A549 (cell line): ENCODE measurements around the gene FBXW5. TPM values are rescaled to one million over a fixed set of nuclear protein-coding genes. Genes with fewer than 3 reads are reported as not detected.

Experiments
- ATAC-seq, 2 experiments: fragments of 200-7000 bp in 1 of 2; fragments of >200 bp in 1 of 2; cut with Nextera tagmentation in 1 of 2; cut with Tn5 transposase in 1 of 2; 3 replicates each; pipeline versions ENCODE4 v1.8.0 to v1.9.1; 2018 to 2020; ENCODE audit warnings: mild to moderate bottlenecking in 1 of 2, moderate library complexity in 1 of 2
- CTCF ChIA-PET: fragments of 300-600 bp; sonication (Branson Sonifier 250); formaldehyde crosslinking; extraction: SDS; loops from one replicate; lab custom pipeline; 2021; ENCODE audit warnings: antibody characterized with exemption, inconsistent platforms; lab: Yijun Ruan, JAX
- POLR2A ChIA-PET: fragments of 350-600 bp; formaldehyde crosslinking; extraction: SDS; loops from one replicate; lab custom pipeline; 2021; ENCODE audit warnings: antibody characterized with exemption, inconsistent platforms; lab: Yijun Ruan, JAX
- DNase-seq, 2 experiments: peaks; one replicate each; pipeline versions ENCODE4 v3.0.0 to v3.0.0-alpha.2; 2011 to 2016; ENCODE audit warnings: low read depth in 1 of 2, low spot score in 1 of 2
- FAIRE-seq: peaks from 2 replicates; lab custom pipeline; 2011; peaks lifted over from hg19 to GRCh38; lab: Jason Lieb, UNC
- H3K27ac ChIP-seq, 2 experiments: fragments of >200 bp; sonication (Bioruptor Twin); formaldehyde crosslinking; 3 replicates each; pipeline ENCODE4 v1.5.1; 2016 to 2017
- H3K4me1 ChIP-seq: fragments of >200 bp; sonication (Bioruptor Twin); formaldehyde crosslinking; 3 replicates; pipeline ENCODE4 v1.6.1; 2016
- H3K4me2 ChIP-seq: fragments of >200 bp; sonication (Bioruptor Twin); formaldehyde crosslinking; 3 replicates; pipeline ENCODE4 v1.6.1; 2016
- H3K4me3 ChIP-seq: fragments of >200 bp; sonication (Bioruptor Twin); formaldehyde crosslinking; 3 replicates; pipeline ENCODE4 v1.5.1; 2016
- H3K9me3 ChIP-seq: fragments of >200 bp; sonication (Bioruptor Twin); formaldehyde crosslinking; 3 replicates; pipeline ENCODE4 v1.6.1; 2016
- ATOH8 ChIP-seq: fragments of 250-450 bp; sonication (Bioruptor Pico); IDR thresholded peaks from 2 replicates; pipeline ENCODE4 v1.5.0; 2020; ENCODE audit warnings: low read depth, mild to moderate bottlenecking, moderate library complexity
- BCL3 ChIP-seq: fragments of >200 bp; sonication (Bioruptor Twin); formaldehyde crosslinking; IDR thresholded peaks from 3 replicates; pipeline ENCODE4 v1.6.1; 2016
- BHLHE40 ChIP-seq: IDR thresholded peaks from 2 replicates; pipeline ENCODE4 v1.6.1; 2012; ENCODE audit warnings: low read depth, low read length, inconsistent platforms
- CEBPB ChIP-seq, 2 experiments: fragments of >200 bp in 1 of 2; sonication (Bioruptor Twin) in 1 of 2; formaldehyde crosslinking in 1 of 2; IDR thresholded peaks; 2 replicates each; pipeline ENCODE4 v1.6.1; 2012 to 2016
- CHD2 ChIP-seq: fragments of 150-350 bp; IDR thresholded peaks from 2 replicates; pipeline ENCODE4 v1.6.1; 2014; ENCODE audit warnings: low read length; ENCODE audit not compliant: partially characterized antibody
- CTCF ChIP-seq: fragments of >200 bp; sonication (Bioruptor Twin); formaldehyde crosslinking; IDR thresholded peaks from 3 replicates; pipeline ENCODE4 v1.5.1; 2016
- EHF ChIP-seq: fragments of 250-450 bp; sonication (Bioruptor Pico); IDR thresholded peaks from 2 replicates; pipeline ENCODE4 v1.5.0; 2020; ENCODE audit warnings: mild to moderate bottlenecking
- EHMT2 ChIP-seq: fragments of 200-600 bp; sonication (generic); IDR thresholded peaks from 2 replicates; pipeline ENCODE4 v1.6.1; 2016; ENCODE audit warnings: antibody characterized with exemption, low read depth, mild to moderate bottlenecking, moderate library complexity
- EP300 ChIP-seq, 2 experiments: fragments of >200 bp; sonication (Bioruptor Twin); formaldehyde crosslinking; IDR thresholded peaks; 2 replicates in 1 of 2; 3 replicates in 1 of 2; pipeline ENCODE4 v1.6.1; 2016 to 2017
- ESRRA ChIP-seq: fragments of 150-350 bp; IDR thresholded peaks from 2 replicates; pipeline ENCODE4 v1.6.1; 2014; ENCODE audit warnings: mild to moderate bottlenecking, low read length, borderline replicate concordance
- FOSL2 ChIP-seq, 2 experiments: fragments of 450-650 bp in 1 of 2; fragments of >200 bp in 1 of 2; sonication (Bioruptor Twin) in 1 of 2; formaldehyde crosslinking; IDR thresholded peaks; 2 replicates each; pipeline versions ENCODE4 v1.5.0 to v1.6.1; 2016 to 2020; ENCODE audit warnings: mild to moderate bottlenecking in 1 of 2, moderate library complexity in 1 of 2
- HES2 ChIP-seq: fragments of >200 bp; sonication (Bioruptor Twin); formaldehyde crosslinking; IDR thresholded peaks from 2 replicates; pipeline ENCODE4 v1.6.1; 2016
- HOXA7 ChIP-seq: fragments of 250-450 bp; sonication (Bioruptor Pico); IDR thresholded peaks from 2 replicates; pipeline ENCODE4 v1.5.0; 2020; ENCODE audit warnings: mild to moderate bottlenecking, moderate library complexity
- HOXB5 ChIP-seq: fragments of 250-450 bp; sonication (Bioruptor Pico); IDR thresholded peaks from 2 replicates; pipeline ENCODE4 v1.5.0; 2020; ENCODE audit warnings: mild to moderate bottlenecking, moderate library complexity
- KDM5A ChIP-seq: fragments of 200-600 bp; sonication (generic); IDR thresholded peaks from 2 replicates; pipeline ENCODE4 v1.6.1; 2016; ENCODE audit warnings: antibody characterized with exemption, mild to moderate bottlenecking
- MAX ChIP-seq: IDR thresholded peaks from 2 replicates; pipeline ENCODE4 v1.6.1; 2012
- MYC ChIP-seq: IDR thresholded peaks from 2 replicates; pipeline ENCODE4 v1.6.1; 2012; ENCODE audit warnings: mild to moderate bottlenecking, inconsistent platforms, low read length, improper control_type of control experiment, borderline replicate concordance
- NFE2L2 ChIP-seq: fragments of 150-350 bp; conservative IDR thresholded peaks from 2 replicates; pipeline ENCODE4 v1.6.1; 2014; ENCODE audit warnings: low read length
- NR3C1 ChIP-seq: fragments of >200 bp; sonication (Bioruptor Twin); formaldehyde crosslinking; IDR thresholded peaks from 3 replicates; pipeline ENCODE4 v1.6.1; 2017
- POLR2AphosphoS2 ChIP-seq: conservative IDR thresholded peaks from 2 replicates; pipeline ENCODE4 v1.6.1; 2012; ENCODE audit warnings: low read length, improper control_type of control experiment, inconsistent platforms
- RFX5 ChIP-seq: fragments of 450-650 bp; IDR thresholded peaks from 2 replicates; pipeline ENCODE4 v1.7.1; 2014; ENCODE audit warnings: antibody characterized with exemption, mild to moderate bottlenecking, moderate library complexity
- USF2 ChIP-seq: fragments of 450-650 bp; IDR thresholded peaks from 2 replicates; pipeline ENCODE4 v1.6.1; 2014; ENCODE audit warnings: antibody characterized with exemption
- ZNF302 ChIP-seq: fragments of 250-450 bp; sonication (Bioruptor Pico); IDR thresholded peaks from 2 replicates; pipeline ENCODE4 v1.9.0; 2021; ENCODE audit warnings: inconsistent platforms, mild to moderate bottlenecking, moderate library complexity
- WGBS: methylation state at CpG from one replicate; pipeline ENCODE4 v1.1.6; 2017; ENCODE audit errors: missing lambda C conversion rate; 5-methylcytosine and 5-hydroxymethylcytosine counted together
- polyA plus RNA-seq, 4 experiments: library from polyadenylated mRNA; depleted of rRNA in 3 of 4; stranded (reverse); fragments of >200 nt; fragmentation: RNase III in 1 of 4; extraction: RNeasy Plus Mini Kit Qiagen cat#74134 plus additional on column Dnase treatment in 1 of 4; gene quantifications; 2 replicates in 3 of 4; 3 replicates in 1 of 4; pipeline ENCODE4 v1.2.3, GENCODE V29; 2011 to 2017

Gene FBXW5
- polyA plus RNA-seq, 2 of the 4 experiments (the other 2 are of a cell fraction): 37.5 to 59.5 TPM

GRCh38 chr9:136923881-136924280, 20.7 kb downstream of the FBXW5 start:
- ATAC-seq (no peak), FAIRE-seq (no peak), DNase-seq (no peak)
- WGBS: 93% methylated on average over 18 of the region's 19 CpGs
- CTCF ChIA-PET: interaction anchor here (1.9 kb wide), 1 partner anchor 16 kb away, joined by 7 read pairs; no protein-coding TSS in a partner anchor
- TF ChIP-seq POLR2AphosphoS2 (no peak), ZNF302 (no peak), EHF (CRISPR knock-in tag) (no peak), MAX (no peak)
- H3K27ac ChIP-seq: peak overlapping the region in 1 of 2 experiments; percentile 17; a peak in 1 of 6 replicates
- H3K9me3 ChIP-seq: no peaks in the 10 kb centered on the region
- H3K4me1 ChIP-seq: peaks cover 10% of the 10 kb centered on the region; the same call in 1 of the 3 replicates
- H3K4me3 ChIP-seq: no peak overlapping the region
- POLR2A ChIA-PET: no interaction called here
- no peak overlapping the region for H3K4me2 ChIP-seq

GRCh38 chr9:136922540-136922939, 22.0 kb downstream of the FBXW5 start:
- Histone ChIP-seq H3K4me1 (peaks cover 10% of the 10 kb centered on the region; the same call in 1 of the 3 replicates), H3K4me3 (no peak overlapping the region), H3K4me2 (no peak overlapping the region), H3K9me3 (no peaks in the 10 kb centered on the region), H3K27ac (peak overlapping the region in 1 of 2 experiments; percentile 35; a peak in 1 of 6 replicates)
- FAIRE-seq (no peak), DNase-seq (no peak), ATAC-seq (no peak)
- 90% methylated on average over 6 of the region's 19 CpGs for WGBS
- ChIA-PET POLR2A (no interaction called here), CTCF (interaction anchor here (0.6 to 1.0 kb wide), 2 partner anchors 9 to 115 kb away, joined by 3 to 4 read pairs; no protein-coding TSS in a partner anchor)
- TF ChIP-seq BCL3: no peak

GRCh38 chr9:136921718-136922117, 22.8 kb downstream of the FBXW5 start:
- Histone ChIP-seq H3K4me3 (no peak overlapping the region), H3K4me2 (no peak overlapping the region), H3K9me3 (no peaks in the 10 kb centered on the region), H3K27ac (peak overlapping the region in 1 of 2 experiments; percentile 35; a peak in 4 of 6 replicates), H3K4me1 (peaks cover 10% of the 10 kb centered on the region; the same call in 1 of the 3 replicates)
- CTCF ChIA-PET: interaction anchor here (0.6 to 3.0 kb wide), 7 partner anchors 8 to 128 kb away, joined by 3 to 14 read pairs (median 3); no protein-coding TSS in a partner anchor
- TF ChIP-seq KDM5A (no peak), NFE2L2 (no peak), ATOH8 (CRISPR knock-in tag) (no peak), CTCF (no peak), EHF (CRISPR knock-in tag) (no peak), RFX5 (no peak), CHD2 (no peak), HOXB5 (CRISPR knock-in tag) (no peak), EP300 (IDR thresholded peaks at IDR 0.05) (no peak), FOSL2 (IDR thresholded peaks at IDR 0.05) (no peak), FOSL2 (CRISPR knock-in tag; IDR thresholded peaks at IDR 0.05) (no peak), BHLHE40 (no peak), EHMT2 (no peak), CEBPB (IDR thresholded peaks at IDR 0.05) (no peak), USF2 (no peak), MYC (no peak), HOXA7 (no peak), ZNF302 (no peak), NR3C1 (no peak), ESRRA (no peak), HES2 (no peak)
- ATAC-seq (no peak), DNase-seq (no peak), FAIRE-seq (no peak)
- POLR2A ChIA-PET: no interaction called here
- 84% methylated on average over 9 of the region's 10 CpGs for WGBS
